NCI-H460 (cell line): ENCODE results near the gene PPP1R7. TPM values are rescaled to one million over a fixed set of nuclear protein-coding genes. Genes with fewer than 3 reads are reported as not detected.
"Not testable (repeated sequence)": the region's sequence is repeated elsewhere in the genome, so short reads cannot be mapped to it uniquely, and the experiment has no call there.

Source experiments
- DNase-seq: peaks from one replicate; pipeline ENCODE4 v3.0.0-alpha.2; 2016; ENCODE audit warnings: low read depth; ENCODE audit errors: extremely low read depth
- polyA plus RNA-seq: library from polyadenylated mRNA; depleted of rRNA; stranded (reverse); fragments of >200 nt; gene quantifications from 2 replicates; pipeline ENCODE4 v1.2.3, GENCODE V29; 2014; cell fraction: nucleus; rRNA removed
- total RNA-seq: library from RNA; depleted of rRNA; stranded (reverse); fragments of >200 nt; shearing (Covaris generic); gene quantifications from 2 replicates; pipeline ENCODE4 v1.2.3, GENCODE V29; 2014; rRNA removed

The PPP1R7 gene
- 59.9 and 74.1 TPM in 2 replicates for total RNA-seq
- 35.2 and 40.9 TPM in 2 replicates for polyA plus RNA-seq

GRCh38 chr2:241149925-241150659 is at the start of gene PPP1R7:
Gene PPP1R7 (plus strand): TSS chr2:241150467. CDS start chr2:241150496, 29 bp downstream.
- peak; percentile 91 for DNase-seq

GRCh38 chr2:241102239-241102803 is 47.9 kb upstream of the PPP1R7 start, which contains the start of gene MTERF4:
Gene MTERF4 (minus strand): TSS chr2:241102287. CDS start chr2:241102273, 14 bp downstream.
- DNase-seq: peak; percentile 80

- no peak for DNase-seq
These were observed 47.1 kb upstream of the PPP1R7 start for GRCh38 chr2:241103176-241103595.

GRCh38 chr2:241104611-241105010 is 45.7 kb upstream of the PPP1R7 start:
- DNase-seq: not testable (repeated sequence)

GRCh38 chr2:241105641-241106040 is 44.6 kb upstream of the PPP1R7 start:
- DNase-seq: no peak

GRCh38 chr2:241107031-241107783 is 43.1 kb upstream of the PPP1R7 start:
- no peak for DNase-seq

- DNase-seq: no peak
These were observed 41.7 kb upstream of the PPP1R7 start for GRCh38 chr2:241108271-241109209.

GRCh38 chr2:241109210-241110088 is 40.8 kb upstream of the PPP1R7 start:
- DNase-seq: no peak

GRCh38 chr2:241110089-241110606 is 40.1 kb upstream of the PPP1R7 start:
- DNase-seq: no peak

GRCh38 chr2:241110607-241111439 is 39.4 kb upstream of the PPP1R7 start:
- DNase-seq: no peak

- no peak for DNase-seq
These were observed 38.8 kb upstream of the PPP1R7 start for GRCh38 chr2:241111440-241111805.

- DNase-seq: no peak
These were observed 38.2 kb upstream of the PPP1R7 start for GRCh38 chr2:241112046-241112445.

GRCh38 chr2:241112592-241112991 is 37.7 kb upstream of the PPP1R7 start:
- DNase-seq: no peak

- no peak for DNase-seq
These were observed 35.4 kb upstream of the PPP1R7 start for GRCh38 chr2:241114836-241115235.

- no peak for DNase-seq
These were observed 34.9 kb upstream of the PPP1R7 start for GRCh38 chr2:241115361-241115760.

- DNase-seq: no peak
These were observed 33.4 kb upstream of the PPP1R7 start for GRCh38 chr2:241116606-241117560.
